H1 (cell line): ENCODE results near the gene MGLL.

Experiments used
- BACH1 ChIP-seq: IDR thresholded peaks from 2 replicates; pipeline ENCODE4 v1.6.1; 2012; ENCODE audit warnings: low read length, improper control_type of control experiment
- BRCA1 ChIP-seq: IDR thresholded peaks from 2 replicates; pipeline ENCODE4 v1.6.1; 2012; ENCODE audit warnings: low read depth, low read length, improper control_type of control experiment
- CEBPB ChIP-seq: IDR thresholded peaks from 2 replicates; pipeline ENCODE4 v1.6.1; 2012; ENCODE audit warnings: low read depth, low read length
- EP300 ChIP-seq, 2 experiments: IDR thresholded peaks; 1 replicate in 1 of 2; 2 replicates in 1 of 2; pipeline ENCODE4 v1.6.1; 2011 to 2012; ENCODE audit warnings: low read depth in 2 of 2, low read length in 2 of 2, mild to moderate bottlenecking in 2 of 2, borderline replicate concordance in 1 of 2, inconsistent platforms in 1 of 2, moderate library complexity in 1 of 2
- PHF8 ChIP-seq: fragments of 200-600 bp; sonication (generic); conservative IDR thresholded peaks from 2 replicates; pipeline ENCODE4 v1.7.1; 2012; ENCODE audit warnings: low read depth, mild to moderate bottlenecking, inconsistent platforms, low read length, moderate library complexity
- POLR2A ChIP-seq, 2 experiments: IDR thresholded peaks; 1 replicate in 1 of 2; 2 replicates in 1 of 2; pipeline ENCODE4 v1.6.1; 2011; ENCODE audit warnings: low read depth in 2 of 2, low read length in 2 of 2, mild to moderate bottlenecking in 2 of 2; ENCODE audit errors: control extremely low read depth in 1 of 2
- POLR2AphosphoS5 ChIP-seq: IDR thresholded peaks from 2 replicates; pipeline ENCODE4 v1.6.1; 2011; ENCODE audit warnings: low read depth, low read length
- RAD21 ChIP-seq, 2 experiments: IDR thresholded peaks in 1 of 2; conservative IDR thresholded peaks in 1 of 2; 2 replicates each; pipeline ENCODE4 v1.6.1; 2011; ENCODE audit warnings: low read depth in 2 of 2, low read length in 2 of 2, improper control_type of control experiment in 1 of 2, inconsistent platforms in 1 of 2, mild to moderate bottlenecking in 1 of 2, moderate library complexity in 1 of 2
- SAP30 ChIP-seq: fragments of 300-600 bp; sonication (generic); IDR thresholded peaks from 2 replicates; pipeline ENCODE4 v1.7.1; 2012; ENCODE audit warnings: low read length, moderate library complexity, mild to moderate bottlenecking, inconsistent platforms; ENCODE audit not compliant: insufficient read depth, insufficient replicate concordance
- SIN3A ChIP-seq, 2 experiments: IDR thresholded peaks in 1 of 2; conservative IDR thresholded peaks in 1 of 2; 2 replicates each; pipeline ENCODE4 v1.6.1; 2011 to 2012; ENCODE audit warnings: low read length in 2 of 2, improper control_type of control experiment in 1 of 2, low read depth in 1 of 2, mild to moderate bottlenecking in 1 of 2
- TEAD4 ChIP-seq: IDR thresholded peaks from 2 replicates; pipeline ENCODE4 v1.6.1; 2012; ENCODE audit warnings: low read depth, low read length, inconsistent platforms, mixed read lengths
- ZNF274 ChIP-seq: IDR thresholded peaks from 2 replicates; pipeline ENCODE4 v1.7.0; 2012; ENCODE audit warnings: low read length, borderline replicate concordance; ENCODE audit errors: extremely low read depth
- TF ChIP-seq, protein P1 (sequence below), 3 experiments: IDR thresholded peaks; 1 replicate in 2 of 3; 2 replicates in 1 of 3; pipeline versions ENCODE4 v1.5.1 to v1.6.1; 2011; ENCODE audit warnings: low read length in 3 of 3, mild to moderate bottlenecking in 3 of 3, inconsistent platforms in 2 of 3, low read depth in 1 of 3, moderate library complexity in 1 of 3; ENCODE audit not compliant: insufficient read depth in 1 of 3; ENCODE audit errors: control extremely low read depth in 1 of 3
- TF ChIP-seq, protein P2 (sequence below): IDR thresholded peaks from 2 replicates; pipeline ENCODE4 v1.6.1; 2012; ENCODE audit warnings: low read length, inconsistent platforms

DNA sequence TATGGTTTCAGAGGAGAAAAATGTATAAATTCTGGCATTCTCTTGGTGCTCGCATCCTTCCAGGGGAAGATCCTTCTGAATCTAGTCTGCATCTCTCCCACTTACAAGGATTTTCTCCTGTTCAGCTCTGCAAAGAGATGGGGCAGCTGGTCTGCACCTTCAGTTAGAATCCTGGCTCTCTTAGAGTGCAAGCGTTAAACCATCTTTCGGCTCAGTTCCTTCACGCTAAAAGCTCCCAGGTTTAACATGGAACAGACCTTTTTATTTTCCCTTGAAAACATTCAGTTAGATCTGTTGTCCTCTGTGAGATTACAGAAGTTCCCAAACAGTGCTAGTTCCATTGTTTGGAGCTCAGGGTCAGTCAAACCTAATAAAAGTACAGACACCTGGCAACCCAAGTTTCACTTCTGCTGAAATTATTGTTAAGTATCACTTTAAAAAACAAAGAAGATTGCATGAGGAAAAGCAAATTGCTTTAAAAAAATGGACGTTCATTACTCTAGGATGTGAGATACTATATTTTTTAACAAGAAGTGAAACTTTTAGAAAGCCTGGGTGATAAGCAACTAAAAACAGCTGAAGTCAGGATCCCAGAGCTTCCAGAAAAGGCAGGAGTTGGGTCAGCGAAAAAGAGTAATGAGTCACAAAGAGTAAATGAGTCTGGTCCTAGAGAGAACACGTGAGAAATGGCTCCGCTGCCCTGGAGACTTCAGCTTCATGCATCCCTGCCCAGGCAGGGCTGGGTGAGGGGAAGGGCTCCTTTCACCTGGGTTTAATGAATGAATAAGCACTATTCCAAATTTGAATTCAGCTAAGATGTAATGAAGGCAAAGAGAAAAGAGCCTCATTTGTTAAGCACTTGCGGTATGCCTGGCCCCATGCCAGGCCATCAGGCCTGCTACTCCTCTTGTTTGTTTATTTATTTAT, 86.3 kb downstream of the MGLL start:
- TF ChIP-seq, protein P1, sequence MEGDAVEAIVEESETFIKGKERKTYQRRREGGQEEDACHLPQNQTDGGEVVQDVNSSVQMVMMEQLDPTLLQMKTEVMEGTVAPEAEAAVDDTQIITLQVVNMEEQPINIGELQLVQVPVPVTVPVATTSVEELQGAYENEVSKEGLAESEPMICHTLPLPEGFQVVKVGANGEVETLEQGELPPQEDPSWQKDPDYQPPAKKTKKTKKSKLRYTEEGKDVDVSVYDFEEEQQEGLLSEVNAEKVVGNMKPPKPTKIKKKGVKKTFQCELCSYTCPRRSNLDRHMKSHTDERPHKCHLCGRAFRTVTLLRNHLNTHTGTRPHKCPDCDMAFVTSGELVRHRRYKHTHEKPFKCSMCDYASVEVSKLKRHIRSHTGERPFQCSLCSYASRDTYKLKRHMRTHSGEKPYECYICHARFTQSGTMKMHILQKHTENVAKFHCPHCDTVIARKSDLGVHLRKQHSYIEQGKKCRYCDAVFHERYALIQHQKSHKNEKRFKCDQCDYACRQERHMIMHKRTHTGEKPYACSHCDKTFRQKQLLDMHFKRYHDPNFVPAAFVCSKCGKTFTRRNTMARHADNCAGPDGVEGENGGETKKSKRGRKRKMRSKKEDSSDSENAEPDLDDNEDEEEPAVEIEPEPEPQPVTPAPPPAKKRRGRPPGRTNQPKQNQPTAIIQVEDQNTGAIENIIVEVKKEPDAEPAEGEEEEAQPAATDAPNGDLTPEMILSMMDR (IDR thresholded peaks at IDR 0.05; ENCODE audit: control extremely low read depth in 1 of 3, insufficient read depth in 1 of 3, low read depth in 1 of 3, low read length in 3 of 3): no peak
- no peak for TF ChIP-seq POLR2AphosphoS5
- TF ChIP-seq SAP30: no peak
- TF ChIP-seq ZNF274: no peak
- no peak for TF ChIP-seq TEAD4
- TF ChIP-seq POLR2A (IDR thresholded peaks at IDR 0.05; ENCODE audit: control extremely low read depth in 1 of 2, low read depth in 2 of 2, low read length in 2 of 2): no peak
- no peak for TF ChIP-seq RAD21 (IDR thresholded peaks at IDR 0.05 in 1 of 2, conservative IDR thresholded peaks at IDR 0.05 in 1 of 2; ENCODE audit: low read depth in 2 of 2, low read length in 2 of 2)
- TF ChIP-seq, protein P2, sequence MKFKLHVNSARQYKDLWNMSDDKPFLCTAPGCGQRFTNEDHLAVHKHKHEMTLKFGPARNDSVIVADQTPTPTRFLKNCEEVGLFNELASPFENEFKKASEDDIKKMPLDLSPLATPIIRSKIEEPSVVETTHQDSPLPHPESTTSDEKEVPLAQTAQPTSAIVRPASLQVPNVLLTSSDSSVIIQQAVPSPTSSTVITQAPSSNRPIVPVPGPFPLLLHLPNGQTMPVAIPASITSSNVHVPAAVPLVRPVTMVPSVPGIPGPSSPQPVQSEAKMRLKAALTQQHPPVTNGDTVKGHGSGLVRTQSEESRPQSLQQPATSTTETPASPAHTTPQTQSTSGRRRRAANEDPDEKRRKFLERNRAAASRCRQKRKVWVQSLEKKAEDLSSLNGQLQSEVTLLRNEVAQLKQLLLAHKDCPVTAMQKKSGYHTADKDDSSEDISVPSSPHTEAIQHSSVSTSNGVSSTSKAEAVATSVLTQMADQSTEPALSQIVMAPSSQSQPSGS: no peak
- TF ChIP-seq CEBPB: no peak
- TF ChIP-seq BRCA1: no peak
- no peak for TF ChIP-seq SIN3A (conservative IDR thresholded peaks at IDR 0.05 in 1 of 2, IDR thresholded peaks at IDR 0.05 in 1 of 2; ENCODE audit: low read depth in 1 of 2, low read length in 2 of 2)
- TF ChIP-seq BACH1: no peak
- no peak for TF ChIP-seq PHF8
- TF ChIP-seq EP300 (IDR thresholded peaks at IDR 0.05; ENCODE audit: borderline replicate concordance in 1 of 2, low read depth in 2 of 2, low read length in 2 of 2): no peak
